Measurements from ENCODE around the gene NOX4.

Gene NOX4

DNA sequence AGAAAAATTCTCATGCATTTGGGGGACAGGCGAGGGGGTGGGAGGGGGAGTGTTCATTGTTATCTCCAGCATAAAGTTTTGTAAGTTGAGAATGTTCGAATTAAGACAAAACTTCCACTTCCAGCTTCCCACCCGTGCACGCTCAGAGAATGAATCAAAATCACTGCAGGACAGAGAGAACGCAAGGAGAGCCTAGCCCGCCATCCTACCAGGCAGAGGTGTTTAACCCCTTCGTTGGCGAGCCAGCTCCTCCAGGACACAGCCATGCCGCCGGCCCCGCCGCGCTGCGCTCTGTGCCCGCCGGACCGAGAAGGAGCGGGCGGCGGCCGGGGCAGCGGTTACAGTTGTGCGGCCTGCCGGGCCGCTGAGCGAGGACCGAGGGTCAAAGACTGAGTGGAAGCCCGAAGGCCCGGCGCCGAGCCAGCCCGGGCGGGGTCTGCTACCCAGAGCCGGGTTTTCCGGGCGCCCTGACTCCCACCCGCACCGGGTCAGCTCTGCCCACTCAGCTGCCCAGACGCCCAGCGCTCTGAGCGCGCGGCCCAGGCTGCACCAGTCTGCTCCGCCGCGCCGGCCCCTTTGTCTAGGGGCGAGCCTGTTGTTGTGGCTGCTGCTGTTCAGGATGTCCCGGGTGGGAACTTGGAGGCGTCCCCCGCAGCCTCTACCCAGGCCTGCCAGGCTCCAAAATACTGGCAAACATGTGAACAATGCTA, at the start of gene NOX4:
Gene NOX4 (minus strand): TSS at position 395 of the 710 bp plus-strand sequence. CDS start 129 bp downstream, at position 266.
- DNase-seq = peak; percentile 4

DNA sequence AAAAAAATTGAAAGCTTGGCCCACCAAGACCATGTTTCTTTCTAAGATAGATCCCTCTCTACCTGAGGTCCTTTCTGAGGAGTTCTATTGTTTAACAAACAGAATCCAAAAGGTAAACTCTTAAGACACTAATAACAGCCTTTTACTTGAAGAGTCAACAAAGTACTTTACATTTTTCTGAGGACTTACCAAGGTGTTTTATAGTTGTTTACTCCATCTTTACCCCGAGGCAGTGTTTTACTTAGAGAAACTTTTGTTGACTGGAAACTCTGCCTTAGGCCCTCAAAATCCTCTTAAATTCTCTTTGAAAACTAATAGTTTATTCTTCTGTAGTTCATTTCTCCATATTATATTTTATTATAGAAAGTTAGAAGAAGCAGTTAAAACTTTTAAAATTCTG, 49.7 kb upstream of the NOX4 start:
- in situ Hi-C loops (cut with HindIII; ENCODE audit: low pct_ligation_motif_present, low pct_unique_long_range_greater_than_20kb, low sequenced_read_pairs) = no loop called here
- DNase-seq = no peak

More for the DNA sequence above, at the start of gene NOX4:
- in situ Hi-C loops (cut with HindIII; ENCODE audit: low pct_ligation_motif_present, low pct_unique_long_range_greater_than_20kb, low sequenced_read_pairs) = no loop called here

DNA sequence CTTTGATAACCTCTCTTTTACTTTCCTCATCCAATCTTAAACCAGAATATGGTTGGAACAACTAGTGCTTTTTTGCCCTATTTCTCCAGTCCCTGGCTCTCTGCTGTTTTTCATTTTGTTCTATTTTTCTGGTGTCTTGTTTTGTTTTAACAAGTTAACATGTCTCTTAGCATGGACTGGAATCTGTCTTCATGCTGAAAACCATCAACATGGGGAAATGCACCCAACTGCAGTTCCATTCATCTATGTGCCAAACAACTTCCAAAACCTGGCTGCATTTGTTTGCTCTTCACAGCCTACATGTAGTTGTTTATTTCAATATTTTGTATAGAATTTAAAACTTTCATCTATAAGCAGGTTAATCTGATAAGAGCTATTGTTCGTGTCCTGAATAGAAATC, 46.8 kb upstream of the NOX4 start:
- in situ Hi-C loops (cut with HindIII; ENCODE audit: low pct_ligation_motif_present, low pct_unique_long_range_greater_than_20kb, low sequenced_read_pairs) = no loop called here
- DNase-seq = no peak

DNA sequence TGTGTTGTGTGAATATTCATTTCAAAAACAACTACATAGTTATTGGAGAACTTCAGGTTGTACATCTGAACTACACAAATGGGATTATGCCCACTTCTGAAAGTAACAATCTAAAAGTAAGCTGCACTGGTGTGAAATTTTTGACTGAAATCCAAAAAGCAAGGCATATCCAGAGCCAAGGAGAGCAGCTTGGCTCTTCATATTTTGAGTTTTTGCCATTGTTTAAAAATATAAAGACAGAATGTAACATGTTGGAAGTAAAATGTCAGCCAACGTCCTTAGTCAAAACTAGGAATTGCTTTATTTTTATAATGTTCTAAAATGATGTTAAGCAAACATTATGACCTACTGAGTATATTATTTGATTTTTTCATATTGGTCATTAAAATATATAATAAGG, 45.8 kb upstream of the NOX4 start:
- no peak for DNase-seq
- in situ Hi-C loops (cut with HindIII; ENCODE audit: low pct_ligation_motif_present, low pct_unique_long_range_greater_than_20kb, low sequenced_read_pairs) = no loop called here

DNA sequence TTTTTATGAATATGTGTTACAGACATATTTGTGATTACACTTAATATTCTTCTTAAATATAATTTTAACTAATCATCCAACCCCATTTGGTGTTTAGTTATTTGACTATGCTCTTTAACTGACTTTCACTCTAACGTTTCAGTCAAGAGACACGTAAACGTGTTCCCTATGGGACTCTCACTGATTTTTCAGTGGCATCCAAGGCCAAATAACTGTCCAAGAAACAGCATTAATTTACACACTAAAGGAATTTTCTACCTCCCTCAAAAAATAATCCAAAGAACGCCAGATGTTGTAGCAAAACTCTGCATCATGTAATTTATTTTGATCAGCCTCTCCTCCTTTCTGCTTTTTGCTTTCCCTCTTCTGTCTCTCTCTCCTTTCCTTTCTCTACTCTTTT, 44.0 kb upstream of the NOX4 start:
- no peak for DNase-seq
- in situ Hi-C loops (cut with HindIII; ENCODE audit: low pct_ligation_motif_present, low pct_unique_long_range_greater_than_20kb, low sequenced_read_pairs) = no loop called here

DNA sequence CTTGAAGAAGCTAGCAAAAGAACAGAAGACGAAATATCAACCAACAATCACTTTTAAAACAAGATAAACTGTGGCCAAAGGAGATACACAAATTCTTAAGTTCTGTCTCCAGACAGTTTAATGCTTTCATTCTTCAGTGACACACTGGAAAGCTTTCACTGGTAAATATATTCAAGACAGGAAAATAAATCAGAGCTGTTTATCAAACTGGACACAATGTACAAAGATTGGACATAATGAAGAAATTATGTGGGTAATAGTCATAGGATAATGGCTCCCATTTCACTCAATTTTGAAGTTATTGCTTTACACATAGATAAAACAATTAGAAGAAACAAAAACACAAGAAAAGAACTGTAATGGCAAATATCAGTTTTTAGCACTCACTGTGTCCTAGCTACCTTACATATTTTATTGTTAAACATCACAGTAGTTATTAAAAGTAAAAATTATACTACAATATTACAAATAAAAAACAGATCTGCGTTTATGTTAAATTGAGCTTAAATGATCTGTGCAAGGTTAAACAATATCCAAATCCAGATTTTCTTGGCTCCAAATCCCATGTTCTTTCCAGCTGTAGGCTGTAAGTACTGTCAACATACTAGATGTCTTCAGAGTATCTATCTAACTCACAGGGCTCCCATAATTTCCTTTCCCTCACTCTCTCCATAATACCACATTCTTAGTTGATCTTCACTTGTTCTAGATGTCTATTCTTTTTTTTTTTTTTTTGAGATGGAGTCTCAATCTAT, 38.6 kb upstream of the NOX4 start:
- DNase-seq = no peak
- in situ Hi-C loops (cut with HindIII; ENCODE audit: low pct_ligation_motif_present, low pct_unique_long_range_greater_than_20kb, low sequenced_read_pairs) = no loop called here

DNA sequence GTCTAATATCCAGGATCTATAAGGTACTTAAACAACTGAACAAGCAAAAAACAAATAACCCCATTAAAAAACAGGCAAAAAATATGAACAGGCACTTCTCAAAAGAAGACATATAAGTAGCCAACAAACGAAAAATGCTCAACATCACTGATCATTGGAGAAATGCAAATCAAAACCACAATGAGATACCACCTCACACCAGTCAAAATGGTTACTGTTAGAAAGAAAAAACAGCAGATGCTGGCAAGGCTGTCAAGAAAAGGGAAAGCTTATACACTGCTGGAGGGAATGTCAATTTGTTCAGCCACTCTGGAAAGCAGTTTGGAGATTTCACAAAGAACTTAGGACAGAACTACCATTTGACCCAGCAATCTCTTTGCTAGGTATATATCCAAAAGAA, 30.6 kb upstream of the NOX4 start:
- no peak for DNase-seq
- in situ Hi-C loops (cut with HindIII; ENCODE audit: low pct_ligation_motif_present, low pct_unique_long_range_greater_than_20kb, low sequenced_read_pairs) = no loop called here

DNA sequence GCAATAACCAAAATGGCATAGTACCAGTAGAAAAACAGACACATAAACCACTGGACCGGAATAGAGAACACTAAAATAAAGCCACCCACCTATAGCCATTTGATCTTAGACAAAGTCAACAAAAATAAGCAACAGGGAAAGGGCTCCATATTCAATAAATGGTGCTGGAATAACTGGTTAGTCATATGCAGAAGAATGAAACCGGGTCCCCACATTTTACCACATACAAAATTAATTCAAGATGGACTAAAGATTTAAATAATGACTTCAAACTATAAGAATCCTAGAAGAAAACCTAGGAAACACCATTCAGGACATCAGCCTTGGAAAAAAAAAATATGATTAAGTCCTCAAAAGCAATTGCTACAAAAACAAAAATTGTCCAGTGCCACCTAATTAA, 30.1 kb upstream of the NOX4 start:
- no peak for DNase-seq
- in situ Hi-C loops (cut with HindIII; ENCODE audit: low pct_ligation_motif_present, low pct_unique_long_range_greater_than_20kb, low sequenced_read_pairs) = no loop called here

DNA sequence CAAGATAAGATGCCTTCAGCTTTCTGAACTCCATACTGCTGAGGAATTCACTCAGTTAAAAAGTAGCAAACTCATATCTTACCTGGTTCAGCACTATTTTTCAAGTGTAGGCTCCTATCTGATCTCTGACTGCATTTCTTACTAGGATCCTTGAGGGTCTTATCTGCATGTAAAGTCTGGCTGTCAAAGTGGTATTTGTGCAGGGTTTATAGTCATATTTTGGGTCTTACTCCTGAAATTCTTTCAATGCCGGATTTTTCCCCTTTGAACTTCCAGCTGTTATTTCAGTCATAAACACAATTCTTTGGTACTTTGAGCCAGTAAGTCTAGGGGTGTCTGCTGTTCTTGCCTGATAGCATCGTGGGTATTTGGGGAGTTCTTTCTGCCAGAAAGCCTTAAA, 25.3 kb upstream of the NOX4 start:
- in situ Hi-C loops (cut with HindIII; ENCODE audit: low pct_ligation_motif_present, low pct_unique_long_range_greater_than_20kb, low sequenced_read_pairs) = no loop called here
- DNase-seq = no peak

DNA sequence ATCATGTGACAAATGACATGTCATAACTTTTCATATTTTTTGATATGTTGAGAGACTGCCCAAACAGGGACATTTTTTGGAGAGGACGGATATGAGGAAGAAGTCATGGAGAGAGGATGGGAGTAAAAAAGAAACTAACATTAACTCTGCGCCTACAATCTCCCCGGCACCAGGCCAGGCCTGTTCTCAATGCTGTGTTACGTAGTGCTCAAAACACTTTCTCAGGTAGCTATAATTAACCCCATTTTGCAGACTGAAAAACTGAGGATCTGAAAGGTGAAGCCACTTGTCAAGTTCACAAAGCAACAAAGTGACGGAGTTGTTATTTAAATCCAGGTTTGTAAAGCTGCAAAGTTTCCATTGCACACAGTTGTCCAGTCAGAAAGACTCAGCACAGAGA, 17.4 kb upstream of the NOX4 start:
- no peak for DNase-seq
- in situ Hi-C loops (cut with HindIII; ENCODE audit: low pct_ligation_motif_present, low pct_unique_long_range_greater_than_20kb, low sequenced_read_pairs) = no loop called here

DNA sequence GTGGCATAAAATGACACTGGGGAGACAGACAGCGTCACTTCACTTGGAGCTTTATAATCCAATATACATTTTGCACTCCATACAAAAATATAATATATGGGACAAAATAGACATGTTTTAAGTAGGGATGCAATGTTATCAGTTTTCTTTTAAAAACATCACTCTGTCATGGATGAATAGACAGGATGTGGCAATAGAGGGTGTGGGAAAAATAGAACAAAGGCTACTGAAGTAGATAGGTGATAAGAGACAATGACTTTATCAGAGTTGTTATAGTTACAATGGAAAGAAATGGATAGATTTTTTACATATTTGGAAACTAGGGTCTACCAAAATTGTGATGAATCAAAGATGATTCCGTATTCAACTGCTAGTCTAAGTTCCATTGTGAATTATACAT, 13.1 kb upstream of the NOX4 start:
- DNase-seq = no peak
- in situ Hi-C loops (cut with HindIII; ENCODE audit: low pct_ligation_motif_present, low pct_unique_long_range_greater_than_20kb, low sequenced_read_pairs) = no loop called here

DNA sequence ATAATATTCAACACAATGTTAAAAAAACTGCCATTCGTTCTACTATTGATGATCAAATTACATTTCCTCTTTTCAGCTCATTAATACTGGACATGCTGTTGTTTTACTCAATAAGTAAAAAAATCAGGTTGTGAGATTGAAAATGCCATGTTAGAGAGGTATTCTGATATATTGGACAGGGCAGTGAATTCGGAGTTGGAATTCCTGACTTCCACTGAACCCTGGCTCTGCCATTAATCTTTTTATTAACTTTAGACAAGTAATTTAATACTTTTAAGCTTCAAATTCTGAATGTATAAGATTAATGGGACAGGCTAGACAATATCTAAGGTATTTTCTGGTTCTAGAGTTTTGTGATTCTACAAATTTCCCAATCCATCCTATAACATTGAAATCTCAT, 12.2 kb upstream of the NOX4 start:
- DNase-seq = no peak
- in situ Hi-C loops (cut with HindIII; ENCODE audit: low pct_ligation_motif_present, low pct_unique_long_range_greater_than_20kb, low sequenced_read_pairs) = no loop called here

DNA sequence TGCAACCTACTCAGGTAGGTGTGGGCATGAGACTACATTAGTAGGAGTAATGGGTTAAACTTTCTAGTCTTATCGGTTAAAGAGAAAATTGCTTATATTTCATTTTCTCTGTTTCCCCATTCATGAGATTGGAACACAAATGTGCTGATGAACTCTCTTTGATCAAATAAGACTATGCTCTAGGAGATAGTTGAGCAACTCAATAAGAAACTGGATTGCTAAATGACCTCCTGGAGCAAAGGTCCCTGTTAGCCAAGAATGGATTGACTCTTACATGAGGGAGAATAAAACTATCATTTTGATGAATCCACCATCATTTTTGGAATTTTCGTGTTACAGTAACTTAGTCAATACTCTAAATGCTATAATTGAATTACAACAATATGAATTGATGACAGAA, 11.1 kb upstream of the NOX4 start:
- in situ Hi-C loops (cut with HindIII; ENCODE audit: low pct_ligation_motif_present, low pct_unique_long_range_greater_than_20kb, low sequenced_read_pairs) = no loop called here
- no peak for DNase-seq

DNA sequence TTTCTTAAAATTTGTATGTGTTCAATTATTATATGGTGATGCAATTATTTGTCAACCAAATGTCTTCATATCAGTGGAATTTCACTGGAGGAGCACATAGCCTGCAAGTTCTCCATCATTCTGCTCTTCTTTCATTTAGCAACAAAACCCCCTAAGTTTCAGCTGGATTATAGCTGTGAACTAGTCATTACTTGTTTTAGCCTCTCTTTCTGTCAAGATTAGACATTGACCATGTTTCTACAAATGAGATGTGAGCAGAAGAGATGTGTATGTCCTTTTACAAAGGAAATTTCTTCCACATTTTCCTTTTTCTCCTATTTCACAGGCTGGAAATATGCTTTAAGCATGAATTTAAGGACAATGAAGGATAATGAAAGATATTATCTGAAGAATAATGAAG, 9.2 kb upstream of the NOX4 start:
- in situ Hi-C loops (cut with HindIII; ENCODE audit: low pct_ligation_motif_present, low pct_unique_long_range_greater_than_20kb, low sequenced_read_pairs) = no loop called here
- DNase-seq = no peak

DNA sequence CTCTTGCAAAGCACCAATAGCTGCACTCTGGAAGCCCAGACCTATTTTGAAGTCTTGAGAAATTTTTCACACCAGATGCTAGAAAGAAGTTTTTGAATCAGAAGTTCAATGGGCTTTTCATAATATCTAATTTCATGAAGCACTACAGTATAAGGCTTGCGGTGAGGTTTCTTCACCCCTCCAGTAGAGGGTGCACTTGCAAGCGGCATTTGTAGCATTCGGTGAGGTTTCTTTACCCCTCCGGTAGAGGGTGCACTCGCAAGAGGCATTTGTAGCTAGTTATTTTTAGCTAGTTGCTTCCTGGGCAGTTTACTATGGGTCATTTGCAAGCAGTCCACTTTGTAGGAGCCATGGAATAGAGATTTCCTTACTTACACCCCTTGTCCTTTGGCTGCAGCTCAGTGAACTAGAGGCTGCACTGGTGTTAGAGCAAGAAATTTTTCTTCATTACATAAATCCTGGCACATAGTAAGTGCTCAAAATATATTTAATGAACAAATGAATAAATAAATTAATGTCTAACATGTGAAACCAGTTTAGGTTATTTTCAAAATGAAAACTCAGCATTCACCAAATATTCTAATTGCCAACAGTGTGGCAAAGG, 7.8 kb upstream of the NOX4 start:
- no peak for DNase-seq

DNA sequence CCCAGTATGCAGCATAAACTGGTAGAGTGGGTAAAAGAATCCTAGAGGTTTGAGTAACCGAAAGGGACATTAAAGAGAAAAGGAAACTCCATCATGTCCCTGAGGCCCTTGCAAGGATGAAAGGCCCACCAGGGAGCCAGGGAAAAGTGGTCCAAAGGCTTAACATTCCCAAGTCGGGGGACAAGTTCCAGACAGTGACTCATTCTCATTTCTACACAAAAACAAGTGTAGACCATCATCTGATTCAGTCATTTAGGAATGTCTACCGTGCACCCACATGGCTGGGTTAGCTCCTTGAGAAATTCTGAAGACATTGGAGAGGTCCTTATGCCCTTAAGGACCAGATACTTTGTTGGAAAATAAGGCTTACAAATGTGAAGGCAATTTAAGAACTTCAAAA, 4.8 kb upstream of the NOX4 start:
- in situ Hi-C loops (cut with HindIII; ENCODE audit: low pct_ligation_motif_present, low pct_unique_long_range_greater_than_20kb, low sequenced_read_pairs) = no loop called here

More for the DNA sequence above, 7.8 kb upstream of the NOX4 start:
- in situ Hi-C loops (cut with HindIII; ENCODE audit: low pct_ligation_motif_present, low pct_unique_long_range_greater_than_20kb, low sequenced_read_pairs) = no loop called here

DNA sequence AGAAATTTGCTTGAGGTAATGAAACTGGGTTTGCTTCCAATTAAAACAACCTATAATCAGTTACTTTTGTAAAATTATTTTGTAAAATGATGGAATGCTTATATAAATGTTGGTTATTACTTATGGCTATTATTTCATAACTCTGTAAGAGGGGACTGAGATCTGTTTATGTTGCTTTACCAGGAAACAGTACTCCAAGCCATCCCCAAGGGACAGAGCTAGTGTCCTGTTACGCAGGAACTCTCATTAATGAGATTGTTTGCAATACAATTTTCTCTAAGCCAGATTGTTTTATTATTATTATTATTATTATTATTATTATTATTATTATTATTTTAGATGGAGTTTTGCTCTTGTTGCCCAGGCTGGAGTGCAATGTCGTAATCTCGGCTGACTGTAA, 2.3 kb upstream of the NOX4 start:
- no peak for DNase-seq
- in situ Hi-C loops (cut with HindIII; ENCODE audit: low pct_ligation_motif_present, low pct_unique_long_range_greater_than_20kb, low sequenced_read_pairs) = no loop called here

More for the DNA sequence above, 4.8 kb upstream of the NOX4 start:
- DNase-seq = peak; percentile 62

DNA sequence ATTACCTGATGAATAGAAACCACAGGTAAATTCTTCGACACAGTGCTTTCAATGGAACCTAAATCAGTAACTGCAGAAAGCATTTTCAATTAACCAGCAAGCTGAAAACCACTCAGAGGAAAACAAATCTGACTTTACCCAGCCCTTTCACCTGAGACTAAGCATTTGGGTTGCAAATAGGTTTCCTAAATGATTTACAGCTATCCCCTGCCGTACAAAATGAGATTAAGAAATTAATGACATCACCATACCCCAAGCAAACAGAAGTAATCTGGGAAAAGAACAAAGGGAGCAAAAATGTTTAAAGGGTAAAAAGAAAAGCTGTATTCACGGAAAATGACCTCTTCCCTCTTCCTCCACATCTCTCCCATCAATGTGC, 584 bp downstream of the NOX4 start:
- DNase-seq = no peak
- in situ Hi-C loops (cut with HindIII; ENCODE audit: low pct_ligation_motif_present, low pct_unique_long_range_greater_than_20kb, low sequenced_read_pairs) = no loop called here

DNA sequence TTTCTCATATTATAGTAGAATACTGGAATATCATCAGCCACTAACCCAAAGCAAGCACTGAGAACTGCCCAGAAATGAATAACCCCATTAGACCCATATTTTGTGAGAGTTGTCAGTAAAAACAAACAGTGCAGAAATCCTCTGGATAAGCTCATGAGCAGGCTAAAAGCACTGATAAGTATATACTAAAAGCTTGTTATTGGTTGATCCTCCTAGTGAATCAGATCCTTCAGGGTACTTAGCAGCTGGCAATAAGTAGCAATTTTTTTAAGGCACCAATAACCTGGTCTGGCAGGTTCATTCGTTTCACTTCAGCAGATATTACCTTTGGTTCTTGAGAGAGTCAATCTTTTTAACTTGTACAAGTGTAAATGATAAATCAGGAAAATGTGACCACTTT, 1.2 kb downstream of the NOX4 start:
- DNase-seq = no peak
- in situ Hi-C loops (cut with HindIII; ENCODE audit: low pct_ligation_motif_present, low pct_unique_long_range_greater_than_20kb, low sequenced_read_pairs) = no loop called here

DNA sequence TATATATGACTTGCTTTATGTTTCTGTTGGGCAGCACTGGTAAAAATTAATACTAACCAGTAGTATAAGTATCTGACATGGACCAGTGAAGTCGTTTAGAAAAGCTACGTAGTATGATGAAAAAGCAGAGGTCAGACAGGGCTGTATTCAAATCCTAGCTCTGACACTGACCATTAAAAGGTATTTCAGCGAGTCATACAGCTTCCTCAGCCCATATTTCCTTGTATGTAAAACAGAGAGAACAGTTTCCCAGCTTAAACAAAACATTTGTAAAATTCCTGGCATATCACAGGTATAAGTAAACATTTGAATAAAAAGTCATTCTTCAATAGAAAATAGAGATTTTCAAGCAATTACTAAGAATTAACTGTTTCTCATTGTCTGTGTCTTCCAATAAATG, 4.2 kb downstream of the NOX4 start:
- DNase-seq = no peak

More for the DNA sequence above, 4.2 kb downstream of the NOX4 start:
- in situ Hi-C loops (cut with HindIII; ENCODE audit: low pct_ligation_motif_present, low pct_unique_long_range_greater_than_20kb, low sequenced_read_pairs) = no loop called here
